SU-DHL-6 (cell line): ENCODE measurements around the gene FAAH.

Source experiments
- EZH2phosphoT487 ChIP-seq: fragments of 200-600 bp; sonication (generic), shearing (Covaris generic); conservative IDR thresholded peaks from 2 replicates; pipeline ENCODE4 v1.6.1; 2018; ENCODE audit warnings: mild to moderate bottlenecking, antibody characterized with exemption, low read length, moderate library complexity, mixed read lengths
- TF ChIP-seq, protein P1 (sequence below): fragments of 200-600 bp; sonication (generic); IDR thresholded peaks from one replicate; pipeline ENCODE4 v1.5.1; 2017; ENCODE audit warnings: antibody characterized with exemption, mild to moderate bottlenecking, low read length, moderate library complexity; ENCODE audit not compliant: insufficient read depth, poor library complexity, severe bottlenecking

DNA sequence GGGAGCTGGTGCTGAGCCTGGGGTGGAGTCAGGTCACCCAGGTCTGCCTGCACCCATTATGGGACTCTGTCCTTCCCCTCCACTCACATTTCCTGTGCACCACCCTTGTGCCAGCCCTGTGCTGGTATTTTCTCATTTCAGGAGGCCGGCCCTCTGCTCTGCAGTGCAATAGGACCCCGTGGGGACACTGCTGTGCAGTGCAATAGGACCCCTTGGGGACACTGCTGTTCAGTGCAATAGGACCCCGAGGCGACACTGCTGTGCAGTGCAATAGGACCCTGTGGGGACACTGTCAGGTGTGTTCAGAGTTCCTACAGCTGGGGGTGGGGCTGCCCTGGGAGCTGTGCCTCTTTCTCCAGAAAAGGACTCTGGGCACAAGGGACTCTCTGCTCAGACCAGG lies 59.3 kb downstream of the FAAH start:
- TF ChIP-seq EZH2phosphoT487: no peak
- TF ChIP-seq, protein P1, sequence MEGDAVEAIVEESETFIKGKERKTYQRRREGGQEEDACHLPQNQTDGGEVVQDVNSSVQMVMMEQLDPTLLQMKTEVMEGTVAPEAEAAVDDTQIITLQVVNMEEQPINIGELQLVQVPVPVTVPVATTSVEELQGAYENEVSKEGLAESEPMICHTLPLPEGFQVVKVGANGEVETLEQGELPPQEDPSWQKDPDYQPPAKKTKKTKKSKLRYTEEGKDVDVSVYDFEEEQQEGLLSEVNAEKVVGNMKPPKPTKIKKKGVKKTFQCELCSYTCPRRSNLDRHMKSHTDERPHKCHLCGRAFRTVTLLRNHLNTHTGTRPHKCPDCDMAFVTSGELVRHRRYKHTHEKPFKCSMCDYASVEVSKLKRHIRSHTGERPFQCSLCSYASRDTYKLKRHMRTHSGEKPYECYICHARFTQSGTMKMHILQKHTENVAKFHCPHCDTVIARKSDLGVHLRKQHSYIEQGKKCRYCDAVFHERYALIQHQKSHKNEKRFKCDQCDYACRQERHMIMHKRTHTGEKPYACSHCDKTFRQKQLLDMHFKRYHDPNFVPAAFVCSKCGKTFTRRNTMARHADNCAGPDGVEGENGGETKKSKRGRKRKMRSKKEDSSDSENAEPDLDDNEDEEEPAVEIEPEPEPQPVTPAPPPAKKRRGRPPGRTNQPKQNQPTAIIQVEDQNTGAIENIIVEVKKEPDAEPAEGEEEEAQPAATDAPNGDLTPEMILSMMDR: no peak
